Activated T-cell treated with anti-CD3 and anti-CD28 coated beads for 4 hours (primary cell): Measurements from ENCODE around the gene RNF182.
"Not testable (repeated sequence)": the region's sequence is repeated elsewhere in the genome, so short reads cannot be mapped to it uniquely, and the experiment has no call there.

Experiments
- DNase-seq: peaks from one replicate; pipeline ENCODE4 v3.0.0-alpha.2; 2020

Gene RNF182

GRCh38 chr6:13918686-13919250 lies 6.0 kb upstream of the RNF182 start:
- DNase-seq: no peak

- no peak for DNase-seq
These were observed 4.9 kb upstream of the RNF182 start for GRCh38 chr6:13919861-13920260.

- DNase-seq: no peak
These were observed 4.2 kb upstream of the RNF182 start for GRCh38 chr6:13920552-13920951.

GRCh38 chr6:13922750-13923149 lies 2.0 kb upstream of the RNF182 start:
- DNase-seq: no peak

- no peak for DNase-seq
These were observed 1.1 kb upstream of the RNF182 start for GRCh38 chr6:13923527-13924145.

- peak; percentile 18 for DNase-seq
These were observed 405 bp upstream of the RNF182 start for GRCh38 chr6:13924146-13924948.

- DNase-seq: no peak
These were observed 1.6 kb downstream of the RNF182 start for GRCh38 chr6:13926378-13926777.

GRCh38 chr6:13927203-13927602 lies 2.5 kb downstream of the RNF182 start:
- no peak for DNase-seq

GRCh38 chr6:13929196-13929595 lies 4.4 kb downstream of the RNF182 start:
- DNase-seq: no peak

GRCh38 chr6:13931797-13932402 lies 7.1 kb downstream of the RNF182 start:
- DNase-seq: no peak

GRCh38 chr6:13932785-13933184 lies 8.0 kb downstream of the RNF182 start:
- DNase-seq: no peak

GRCh38 chr6:13934721-13935120 lies 10.0 kb downstream of the RNF182 start:
- DNase-seq: no peak

- DNase-seq: no peak
These were observed 10.6 kb downstream of the RNF182 start for GRCh38 chr6:13935190-13935880.

- DNase-seq: not testable (repeated sequence)
These were observed 11.1 kb downstream of the RNF182 start for GRCh38 chr6:13935881-13936261.

GRCh38 chr6:13941902-13942301 lies 17.1 kb downstream of the RNF182 start:
- DNase-seq: no peak

GRCh38 chr6:13943943-13944342 lies 19.2 kb downstream of the RNF182 start:
- DNase-seq: no peak

- DNase-seq: no peak
These were observed 21.8 kb downstream of the RNF182 start for GRCh38 chr6:13946506-13946905.

- DNase-seq: no peak
These were observed 22.9 kb downstream of the RNF182 start for GRCh38 chr6:13947611-13948178.

GRCh38 chr6:13952101-13952500 lies 27.3 kb downstream of the RNF182 start:
- DNase-seq: no peak

- no peak for DNase-seq
These were observed 28.4 kb downstream of the RNF182 start for GRCh38 chr6:13953061-13953705.

- no peak for DNase-seq
These were observed 40.9 kb downstream of the RNF182 start for GRCh38 chr6:13965582-13966127.

GRCh38 chr6:13971303-13971702 lies 46.6 kb downstream of the RNF182 start:
- no peak for DNase-seq
